ENCODE data around the gene IL15RA. TPM values are rescaled to one million over a fixed set of nuclear protein-coding genes. Genes with fewer than 3 reads are reported as not detected.

The IL15RA gene
- total and polyA plus RNA-seq, 2 of the 8 experiments (the other 6 are each of a cell fraction or from before 2014, with no cell fraction given): 1.3 to 1.4 TPM

- no peak overlapping the region for H4K91ac ChIP-seq (replicated peaks; ENCODE audit: insufficient read length, low read length)
- POLR2A ChIA-PET (ENCODE audit: partially characterized antibody): no interaction called here
- FAIRE-seq: no peak
Observed at GRCh38 chr10:5992398-5992797, 15.1 kb upstream of the IL15RA start.

More at GRCh38 chr10:5992398-5992797, 15.1 kb upstream of the IL15RA start:
- H3K27ac ChIP-seq (ENCODE audit: low read depth, low read length): no peak overlapping the region
- peaks cover 0 to 10% of the 10 kb centered on the region in 2 experiments; a peak in 2 of 4 replicates for H3K9me3 ChIP-seq (ENCODE audit: insufficient read depth in 2 of 2, low read depth in 1 of 2, low read length in 1 of 2)
- WGBS, 2 experiments (ENCODE audit: extremely low coverage in 1 of 2, insufficient coverage in 1 of 2, insufficient read length in 1 of 2, insufficient replicate concordance in 2 of 2, low coverage in 1 of 2, low lambda C conversion rate in 2 of 2, missing lambda C conversion rate in 1 of 2): 83% methylated on average over 1 of the region's 1 CpG; no CpG with 5 or more reads in 1 of the 2 experiments
- H2BK20ac ChIP-seq (ENCODE audit: low read length): no peak overlapping the region
- H2AK5ac ChIP-seq (ENCODE audit: low read depth, low read length): no peak overlapping the region
- no peaks in the 10 kb centered on the region for H3K27me3 ChIP-seq (replicated peaks in 1 of 4; ENCODE audit: control insufficient read depth in 3 of 4, extremely low read depth in 1 of 4, insufficient read depth in 3 of 4, low read length in 3 of 4)
- TF ChIP-seq CHD1 (IDR thresholded peaks at IDR 0.05; ENCODE audit: low read depth, low read length): no peak
- H3K4me2 ChIP-seq (ENCODE audit: insufficient read depth in 1 of 2, low read depth in 2 of 2, low read length in 2 of 2): no peak overlapping the region
- H3K79me2 ChIP-seq (ENCODE audit: control insufficient read depth in 1 of 2, insufficient read depth in 2 of 2, low read length in 2 of 2): no peaks in the 10 kb centered on the region
- H4K8ac ChIP-seq (ENCODE audit: extremely low read depth, insufficient read depth, low read length): no peak overlapping the region
- no peak overlapping the region for H3K4me3 ChIP-seq (ENCODE audit: extremely low read depth in 1 of 4, insufficient read depth in 2 of 4, low read depth in 3 of 4, low read length in 4 of 4)
- no peaks in the 10 kb centered on the region for H3K36me3 ChIP-seq (ENCODE audit: control insufficient read depth in 2 of 4, insufficient read depth in 4 of 4, low read length in 3 of 4)
- H3K23ac ChIP-seq (ENCODE audit: insufficient read length): no peak overlapping the region
- H3K56ac ChIP-seq (replicated peaks; ENCODE audit: insufficient read length, low read depth, low read length): no peak overlapping the region
- no peak overlapping the region for H2BK120ac ChIP-seq (replicated peaks; ENCODE audit: low read depth, low read length)
- H3K79me1 ChIP-seq (ENCODE audit: low read depth, low read length): no peaks in the 10 kb centered on the region
- no peak overlapping the region for H3K4ac ChIP-seq (replicated peaks; ENCODE audit: insufficient read length, low read depth, low read length)
- H2AFZ ChIP-seq (ENCODE audit: low read length): no peak overlapping the region
- peaks cover 0 to 8% (median 4%) of the 10 kb centered on the region in 4 experiments; a peak in 4 of 7 replicates for H3K4me1 ChIP-seq (replicated peaks in 1 of 4; ENCODE audit: control insufficient read depth in 3 of 4, insufficient read depth in 4 of 4, low read length in 3 of 4)
- no peak overlapping the region for H3K18ac ChIP-seq (ENCODE audit: extremely low read depth, low read length)
- H2BK5ac ChIP-seq (ENCODE audit: low read depth, low read length): no peak overlapping the region
- no peak for DNase-seq (ENCODE audit: low read depth in 1 of 2, low spot score in 2 of 2)
- H3K9ac ChIP-seq (replicated peaks in 1 of 4; ENCODE audit: extremely low read depth in 1 of 4, low read depth in 3 of 4, low read length in 3 of 4): no peak overlapping the region
- H4K20me1 ChIP-seq (replicated peaks in 1 of 2; ENCODE audit: control insufficient read depth in 1 of 2, insufficient read depth in 2 of 2, low read length in 2 of 2): no peaks in the 10 kb centered on the region
- CTCF ChIA-PET (ENCODE audit: partially characterized antibody): interaction anchor here (1.0 to 1.4 kb wide), 2 partner anchors 11 to 175 kb away, joined by 3 to 4 read pairs; no protein-coding TSS in a partner anchor
- H3K23me2 ChIP-seq (ENCODE audit: low read depth, low read length): no peaks in the 10 kb centered on the region
- H2BK12ac ChIP-seq (ENCODE audit: low read depth, low read length): no peak overlapping the region
- no peak overlapping the region for H3K14ac ChIP-seq (ENCODE audit: insufficient read length)
- no peak overlapping the region for H4K5ac ChIP-seq (ENCODE audit: insufficient read length, low read depth, low read length)
- no peak overlapping the region for H2BK15ac ChIP-seq (ENCODE audit: low read length)
